PC-3 (cell line): Measurements from ENCODE around the gene TNNT1.

Experiments used
- EZH2phosphoT487 ChIP-seq: fragments of 300-600 bp; sonication (generic); IDR thresholded peaks from 2 replicates; pipeline ENCODE4 v1.6.1; 2018; ENCODE audit warnings: mild to moderate bottlenecking, antibody characterized with exemption, low read length, borderline replicate concordance
- TF ChIP-seq, protein P1 (sequence below): fragments of 300-600 bp; sonication (generic); conservative IDR thresholded peaks from 2 replicates; pipeline ENCODE4 v1.5.1; 2017; ENCODE audit warnings: antibody characterized with exemption, low read depth, mild to moderate bottlenecking, low read length

DNA sequence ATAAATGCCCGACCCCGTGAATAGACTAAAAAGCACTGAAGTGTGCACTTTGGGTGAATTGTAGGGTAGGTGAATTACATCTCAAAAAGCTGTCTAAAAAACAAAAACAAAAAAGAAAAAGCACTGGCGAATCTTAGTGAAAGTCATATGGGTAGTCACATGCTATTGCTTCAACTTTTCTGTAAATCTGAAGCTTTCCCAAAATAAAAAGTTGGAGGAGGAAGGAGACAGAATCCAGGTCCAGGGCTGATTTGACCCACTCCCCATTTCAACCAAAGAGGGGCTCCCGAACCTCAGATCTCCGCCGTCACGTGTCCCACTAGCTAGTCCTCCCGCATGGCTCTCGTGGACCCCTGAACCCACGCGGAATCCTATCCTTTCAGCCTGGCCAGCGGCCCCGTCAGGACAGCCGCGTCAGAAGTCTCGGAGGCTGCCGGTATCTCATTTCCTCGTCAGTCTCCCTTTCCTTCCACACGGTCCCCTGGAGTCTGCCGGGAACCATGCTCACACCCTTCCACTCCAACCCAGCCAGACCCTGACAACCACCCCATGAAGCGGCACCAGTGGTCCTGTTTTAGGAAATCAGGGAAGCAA, 37.7 kb downstream of the TNNT1 start:
- TF ChIP-seq, protein P1, sequence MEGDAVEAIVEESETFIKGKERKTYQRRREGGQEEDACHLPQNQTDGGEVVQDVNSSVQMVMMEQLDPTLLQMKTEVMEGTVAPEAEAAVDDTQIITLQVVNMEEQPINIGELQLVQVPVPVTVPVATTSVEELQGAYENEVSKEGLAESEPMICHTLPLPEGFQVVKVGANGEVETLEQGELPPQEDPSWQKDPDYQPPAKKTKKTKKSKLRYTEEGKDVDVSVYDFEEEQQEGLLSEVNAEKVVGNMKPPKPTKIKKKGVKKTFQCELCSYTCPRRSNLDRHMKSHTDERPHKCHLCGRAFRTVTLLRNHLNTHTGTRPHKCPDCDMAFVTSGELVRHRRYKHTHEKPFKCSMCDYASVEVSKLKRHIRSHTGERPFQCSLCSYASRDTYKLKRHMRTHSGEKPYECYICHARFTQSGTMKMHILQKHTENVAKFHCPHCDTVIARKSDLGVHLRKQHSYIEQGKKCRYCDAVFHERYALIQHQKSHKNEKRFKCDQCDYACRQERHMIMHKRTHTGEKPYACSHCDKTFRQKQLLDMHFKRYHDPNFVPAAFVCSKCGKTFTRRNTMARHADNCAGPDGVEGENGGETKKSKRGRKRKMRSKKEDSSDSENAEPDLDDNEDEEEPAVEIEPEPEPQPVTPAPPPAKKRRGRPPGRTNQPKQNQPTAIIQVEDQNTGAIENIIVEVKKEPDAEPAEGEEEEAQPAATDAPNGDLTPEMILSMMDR = no peak
- TF ChIP-seq EZH2phosphoT487 = no peak
